ENCODE measurements around the gene NCOA7.

DNA sequence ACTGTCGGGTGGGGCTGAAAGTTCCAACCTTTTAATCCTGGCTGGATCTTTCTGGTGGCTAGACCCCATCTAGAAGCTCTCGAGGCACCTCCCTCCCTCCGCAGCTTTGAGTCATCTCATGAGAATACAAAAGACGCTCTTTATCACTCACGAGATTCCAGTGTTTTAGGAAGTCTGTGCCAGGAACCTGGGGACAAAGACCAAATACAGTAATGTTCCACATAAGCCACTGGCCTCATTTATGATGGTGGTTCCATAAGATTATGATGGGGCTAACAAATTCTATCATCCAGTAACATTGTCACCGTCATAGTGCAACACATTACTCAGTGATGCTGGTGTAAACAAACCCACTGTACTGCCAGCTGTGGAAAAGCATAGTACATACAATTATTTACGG lies 48.7 kb downstream of the NCOA7 start:
- no peak for TF ChIP-seq POLR2AphosphoS5 (IDR thresholded peaks at IDR 0.05; ENCODE audit: low read depth, low read length)
- no peak for TF ChIP-seq POLR2A (IDR thresholded peaks at IDR 0.05; ENCODE audit: low read depth, low read length)
- no peak for TF ChIP-seq PAX5 (IDR thresholded peaks at IDR 0.05; ENCODE audit: insufficient read depth, low read length, severe bottlenecking)
- no peak for TF ChIP-seq SPI1 (IDR thresholded peaks at IDR 0.05; ENCODE audit: low read depth, low read length)

All from GM12891 (cell line).